Natural killer cell (primary cell): ENCODE results near the gene CACNG4. TPM values are rescaled to one million over a fixed set of nuclear protein-coding genes. Genes with fewer than 3 reads are reported as not detected.

ENCODE experiments used
- ATAC-seq, 3 donors: fragments of 150-1000 bp in 2 of 3; fragments of 200-7000 bp in 1 of 3; cut with Tn5 transposase; 1 replicate in 1 of 3; 2 replicates in 2 of 3; pipeline ENCODE4 v1.10.0; 2021; ENCODE audit warnings: mild to moderate bottlenecking in 2 of 3, moderate library complexity in 2 of 3
- DNase-seq, 2 donors: peaks; one replicate each; pipeline versions ENCODE4 v3.0.0 to v3.0.0-alpha.2; 2013 to 2021; ENCODE audit warnings: mixed read lengths in 1 of 2
- H3K27ac ChIP-seq: one replicate; pipeline ENCODE4 v1.5.1; 2013; ENCODE audit warnings: mild to moderate bottlenecking, low read length
- H3K27me3 ChIP-seq: one replicate; pipeline ENCODE4 v1.6.1; 2013; ENCODE audit warnings: low read length; ENCODE audit not compliant: control insufficient read depth, insufficient read depth
- H3K36me3 ChIP-seq: one replicate; pipeline ENCODE4 v1.6.1; 2013; ENCODE audit warnings: low read length; ENCODE audit not compliant: control insufficient read depth, insufficient read depth
- H3K4me1 ChIP-seq: one replicate; pipeline ENCODE4 v1.6.1; 2013; ENCODE audit warnings: low read length; ENCODE audit not compliant: control insufficient read depth, insufficient read depth
- H3K4me3 ChIP-seq: one replicate; pipeline ENCODE4 v1.5.1; 2013; ENCODE audit warnings: low read length
- H3K9me3 ChIP-seq: one replicate; pipeline ENCODE4 v1.6.1; 2013; ENCODE audit warnings: low read length; ENCODE audit not compliant: control insufficient read depth, insufficient read depth
- H3K27ac Mint-ChIP-seq, 2 donors: one replicate each; pipeline ENCODE4 v1.8.0; 2022; ENCODE audit warnings: mild to moderate bottlenecking in 2 of 2, mixed read lengths in 2 of 2, moderate library complexity in 1 of 2
- H3K27me3 Mint-ChIP-seq, 2 donors: one replicate each; pipeline ENCODE4 v1.8.0; 2022; ENCODE audit warnings: low read depth in 2 of 2, mixed read lengths in 2 of 2
- H3K36me3 Mint-ChIP-seq: one replicate; pipeline ENCODE4 v1.8.0; 2022; ENCODE audit warnings: mixed read lengths
- H3K4me1 Mint-ChIP-seq, 2 donors: one replicate each; pipeline ENCODE4 v1.8.0; 2022; ENCODE audit warnings: mixed read lengths in 2 of 2
- H3K4me3 Mint-ChIP-seq: one replicate; pipeline ENCODE4 v1.8.0; 2022; ENCODE audit warnings: mild to moderate bottlenecking, moderate library complexity, mixed read lengths
- H3K9me3 Mint-ChIP-seq, 2 donors: one replicate each; pipeline ENCODE4 v1.8.0; 2022; ENCODE audit warnings: mixed read lengths in 2 of 2
- CTCF ChIP-seq: fragments of 200-600 bp; IDR thresholded peaks from one replicate; pipeline ENCODE4 v1.8.0; 2022; ENCODE audit warnings: antibody characterized with exemption
- WGBS: methylation state at CpG from one replicate; pipeline ENCODE4 v1.1.7; 2013; ENCODE audit warnings: missing lambda C conversion rate; ENCODE audit not compliant: insufficient coverage; 5-methylcytosine and 5-hydroxymethylcytosine counted together
- intact Hi-C: fragments of 100-400 bp; cut with micrococcal nuclease; formaldehyde crosslinking; loops from one replicate; pipeline ENCODE4 v1.14.2; 2022
- total RNA-seq, 4 donors: library from RNA; stranded (reverse); fragments of 120-200 nt in 1 of 4; gene quantifications; one replicate each; pipeline versions ENCODE4 v1.2.3 to v1.2.4, GENCODE V29; 2013 to 2022

The CACNG4 gene
- total RNA-seq, 3 donors from 2014 or later (not counting 1 experiment from before 2014, with no cell fraction given): not detected

GRCh38 chr17:66989076-66989475 is 24.6 kb downstream of the CACNG4 start:
- no peaks in the 10 kb centered on the region for H3K9me3 ChIP-seq
- no peaks in the 10 kb centered on the region for H3K36me3 Mint-ChIP-seq
- H3K27ac Mint-ChIP-seq: no peak overlapping the region
- no peak overlapping the region for H3K27ac ChIP-seq
- no peak overlapping the region for H3K4me3 Mint-ChIP-seq
- ATAC-seq: no peak
- H3K27me3 ChIP-seq: peaks cover 2% of the 10 kb centered on the region
- TF ChIP-seq CTCF: no peak
- 85% methylated on average over 4 of the region's 4 CpGs for WGBS
- H3K4me3 ChIP-seq: no peak overlapping the region
- no peaks in the 10 kb centered on the region for H3K4me1 ChIP-seq
- intact Hi-C loops: no loop called here
- no peaks in the 10 kb centered on the region for H3K4me1 Mint-ChIP-seq
- H3K36me3 ChIP-seq: no peaks in the 10 kb centered on the region
- H3K27me3 Mint-ChIP-seq: peaks cover 23 to 28% of the 10 kb centered on the region in 2 donors
- H3K9me3 Mint-ChIP-seq: no peaks in the 10 kb centered on the region
- no peak for DNase-seq

GRCh38 chr17:66989579-66989978 is 25.1 kb downstream of the CACNG4 start:
- Histone ChIP-seq H3K36me3 (no peaks in the 10 kb centered on the region), H3K27me3 (peaks cover 1% of the 10 kb centered on the region), H3K27ac (no peak overlapping the region), H3K4me1 (no peaks in the 10 kb centered on the region), H3K4me3 (no peak overlapping the region), H3K9me3 (no peaks in the 10 kb centered on the region)
- 81% methylated on average over 8 of the region's 8 CpGs for WGBS
- TF ChIP-seq CTCF: no peak
- Mint-ChIP-seq H3K4me1 (no peaks in the 10 kb centered on the region), H3K4me3 (no peak overlapping the region), H3K27me3 (peaks cover 23 to 28% of the 10 kb centered on the region in 2 donors), H3K36me3 (no peaks in the 10 kb centered on the region), H3K9me3 (no peaks in the 10 kb centered on the region), H3K27ac (no peak overlapping the region)
- DNase-seq (no peak), ATAC-seq (no peak)
- intact Hi-C loops: no loop called here

DNA sequence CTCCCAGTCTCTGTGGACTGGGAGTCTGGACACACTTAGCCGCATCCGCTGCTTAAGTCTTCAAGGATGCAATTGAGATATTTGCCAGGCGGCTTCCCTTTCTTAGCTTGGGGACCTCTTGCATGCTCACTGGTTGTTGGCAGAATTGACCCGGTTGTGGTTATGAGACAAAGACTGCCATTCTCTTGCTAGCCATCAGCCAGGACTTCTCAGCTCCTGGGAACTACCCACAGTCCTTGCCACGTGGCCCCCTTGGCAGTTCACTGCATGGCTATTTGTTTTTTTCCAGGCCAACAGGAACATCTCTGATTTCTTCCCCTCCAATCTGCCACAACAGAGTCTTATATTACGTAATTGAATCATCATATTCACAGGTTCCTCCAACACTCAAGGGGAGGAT is 25.5 kb downstream of the CACNG4 start:
- DNase-seq (no peak), ATAC-seq (no peak)
- H3K27ac Mint-ChIP-seq: no peak overlapping the region
- H3K4me3 Mint-ChIP-seq: no peak overlapping the region
- no peak for TF ChIP-seq CTCF
- Histone ChIP-seq H3K4me1 (no peaks in the 10 kb centered on the region), H3K36me3 (no peaks in the 10 kb centered on the region), H3K9me3 (no peaks in the 10 kb centered on the region), H3K4me3 (no peak overlapping the region), H3K27me3 (no peaks in the 10 kb centered on the region), H3K27ac (no peak overlapping the region)
- intact Hi-C loops: no loop called here
- 81% methylated on average over 6 of the region's 6 CpGs for WGBS
- no peaks in the 10 kb centered on the region for H3K36me3 Mint-ChIP-seq
- no peaks in the 10 kb centered on the region for H3K9me3 Mint-ChIP-seq
- peaks cover 21 to 26% of the 10 kb centered on the region in 2 donors for H3K27me3 Mint-ChIP-seq
- no peaks in the 10 kb centered on the region for H3K4me1 Mint-ChIP-seq

DNA sequence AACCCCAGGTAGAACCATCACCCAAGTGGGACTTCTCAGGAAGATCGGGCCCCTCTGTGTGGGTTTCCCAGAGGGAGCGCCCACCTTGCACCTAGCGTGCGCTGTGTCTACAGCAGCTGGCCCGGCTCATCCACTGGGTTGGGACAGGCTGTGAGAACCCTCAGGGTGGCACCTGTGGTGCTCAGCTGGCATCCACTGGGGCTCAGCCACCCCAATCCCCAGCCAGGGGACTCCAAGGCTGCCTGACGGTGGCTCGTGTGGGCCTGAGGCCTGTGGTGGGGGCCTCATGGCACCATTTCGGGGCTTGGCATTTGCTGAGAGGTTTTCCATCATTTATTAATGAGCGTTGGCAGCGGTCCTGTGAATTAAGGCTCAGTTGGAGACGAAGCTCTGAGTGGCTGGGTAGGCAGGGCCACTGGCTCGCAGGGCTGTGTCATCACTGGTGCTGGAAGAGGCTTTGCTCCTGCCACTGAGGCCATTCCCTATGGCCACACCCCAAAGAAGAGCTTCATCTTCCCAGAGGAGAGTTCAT is 28.5 kb downstream of the CACNG4 start:
- no peak for ATAC-seq
- no peaks in the 10 kb centered on the region for H3K9me3 Mint-ChIP-seq
- Histone ChIP-seq H3K4me3 (no peak overlapping the region), H3K9me3 (no peaks in the 10 kb centered on the region), H3K27ac (no peak overlapping the region), H3K27me3 (no peaks in the 10 kb centered on the region), H3K36me3 (no peaks in the 10 kb centered on the region), H3K4me1 (no peaks in the 10 kb centered on the region)
- WGBS: 91% methylated on average over 12 of the region's 12 CpGs
- H3K27me3 Mint-ChIP-seq: peaks cover 0 to 15% of the 10 kb centered on the region in 2 donors
- H3K4me3 Mint-ChIP-seq: no peak overlapping the region
- no peak for DNase-seq
- no peak overlapping the region for H3K27ac Mint-ChIP-seq
- no peaks in the 10 kb centered on the region for H3K4me1 Mint-ChIP-seq
- TF ChIP-seq CTCF: no peak
- intact Hi-C loops: no loop called here
- no peaks in the 10 kb centered on the region for H3K36me3 Mint-ChIP-seq
